Measurements from ENCODE around the gene ATP6V1F. TPM values are rescaled to one million over a fixed set of nuclear protein-coding genes. Genes with fewer than 3 reads are reported as not detected.

Gene ATP6V1F
- polyA plus RNA-seq, 1 experiment = 150 TPM

- DNase-seq (ENCODE audit: low read depth, low spot score) = no peak
- ChIA-PET CTCF (no interaction called here), POLR2A (no interaction called here)
- Histone ChIP-seq H3K27me3 (ENCODE audit: control insufficient read depth, insufficient read depth, low read length) (no peaks in the 10 kb centered on the region), H3K4me3 (ENCODE audit: low read depth, low read length) (no peak overlapping the region), H3K27ac (ENCODE audit: low read depth, low read length) (no peak overlapping the region), H3K9me3 (ENCODE audit: control insufficient read depth, insufficient read depth, low read length) (peaks cover 3% of the 10 kb centered on the region; the same call in 1 of the 2 replicates)
- TF ChIP-seq CTCF (IDR thresholded peaks at IDR 0.05; ENCODE audit: low read depth, low read length) = no peak
These were observed 24.7 kb downstream of the ATP6V1F start for GRCh38 chr7:128887169-128888038.

GRCh38 chr7:128888039-128888755, 25.5 kb downstream of the ATP6V1F start:
- Histone ChIP-seq H3K27ac (ENCODE audit: low read depth, low read length) (no peak overlapping the region), H3K27me3 (ENCODE audit: control insufficient read depth, insufficient read depth, low read length) (no peaks in the 10 kb centered on the region), H3K9me3 (ENCODE audit: control insufficient read depth, insufficient read depth, low read length) (peaks cover 3% of the 10 kb centered on the region; the same call in 1 of the 2 replicates), H3K4me3 (ENCODE audit: low read depth, low read length) (no peak overlapping the region)
- no peak for TF ChIP-seq CTCF (IDR thresholded peaks at IDR 0.05; ENCODE audit: low read depth, low read length)
- CTCF ChIA-PET = no interaction called here
- no peak for DNase-seq (ENCODE audit: low read depth, low spot score)
- POLR2A ChIA-PET = no interaction called here

GRCh38 chr7:128888756-128889095, 26.1 kb downstream of the ATP6V1F start:
- Histone ChIP-seq H3K27me3 (ENCODE audit: control insufficient read depth, insufficient read depth, low read length) (no peaks in the 10 kb centered on the region), H3K4me3 (ENCODE audit: low read depth, low read length) (no peak overlapping the region), H3K27ac (ENCODE audit: low read depth, low read length) (no peak overlapping the region), H3K9me3 (ENCODE audit: control insufficient read depth, insufficient read depth, low read length) (peaks cover 3% of the 10 kb centered on the region; the same call in 1 of the 2 replicates)
- POLR2A ChIA-PET = no interaction called here
- DNase-seq (ENCODE audit: low read depth, low spot score) = no peak
- CTCF ChIA-PET = no interaction called here
- TF ChIP-seq CTCF (IDR thresholded peaks at IDR 0.05; ENCODE audit: low read depth, low read length) = no peak

- no peak for DNase-seq (ENCODE audit: low read depth, low spot score)
- Histone ChIP-seq H3K4me3 (ENCODE audit: low read depth, low read length) (no peak overlapping the region), H3K27ac (ENCODE audit: low read depth, low read length) (no peak overlapping the region), H3K9me3 (ENCODE audit: control insufficient read depth, insufficient read depth, low read length) (peaks cover 3% of the 10 kb centered on the region; the same call in 1 of the 2 replicates), H3K27me3 (ENCODE audit: control insufficient read depth, insufficient read depth, low read length) (peaks cover 2% of the 10 kb centered on the region)
- TF ChIP-seq CTCF (IDR thresholded peaks at IDR 0.05; ENCODE audit: low read depth, low read length) = no peak
- ChIA-PET POLR2A (no interaction called here), CTCF (no interaction called here)
These were observed 26.5 kb downstream of the ATP6V1F start for GRCh38 chr7:128889121-128889520.

Data from AG04450 (cell line).